H9 (cell line): ENCODE data around the gene PLA2G4E. TPM values are rescaled to one million over a fixed set of nuclear protein-coding genes. Genes with fewer than 3 reads are reported as not detected.

Experiments
- DNase-seq: peaks from one replicate; pipeline ENCODE4 v3.0.0-alpha.2; 2017
- H2AFZ ChIP-seq: one replicate; pipeline ENCODE4 v1.6.1; 2013; ENCODE audit warnings: mild to moderate bottlenecking, low read length, control low read depth, moderate library complexity
- H2AK5ac ChIP-seq: 2 replicates; pipeline ENCODE4 v1.6.1; 2013; ENCODE audit warnings: low read length, control low read depth, mixed read lengths; ENCODE audit not compliant: insufficient read length
- H2BK120ac ChIP-seq: one replicate; pipeline ENCODE4 v1.6.1; 2013; ENCODE audit warnings: low read depth, mild to moderate bottlenecking, low read length, control low read depth, inconsistent platforms; ENCODE audit not compliant: poor library complexity, severe bottlenecking
- H2BK12ac ChIP-seq: 2 replicates; pipeline ENCODE4 v1.6.1; 2013; ENCODE audit warnings: low read length, control low read depth, mixed read lengths, low read depth; ENCODE audit not compliant: insufficient read length
- H2BK15ac ChIP-seq: 2 replicates; pipeline ENCODE4 v1.6.1; 2013; ENCODE audit warnings: low read depth, low read length, control low read depth
- H2BK20ac ChIP-seq: one replicate; pipeline ENCODE4 v1.6.1; 2013; ENCODE audit warnings: low read depth, mild to moderate bottlenecking, low read length, control low read depth, inconsistent platforms; ENCODE audit not compliant: poor library complexity, severe bottlenecking
- H2BK5ac ChIP-seq: 2 replicates; pipeline ENCODE4 v1.6.1; 2013; ENCODE audit warnings: low read length, control low read depth, mixed read lengths; ENCODE audit not compliant: insufficient read length
- H3K14ac ChIP-seq: 2 replicates; pipeline ENCODE4 v1.6.1; 2013; ENCODE audit warnings: low read length, control low read depth; ENCODE audit not compliant: insufficient read depth
- H3K18ac ChIP-seq: 2 replicates; pipeline ENCODE4 v1.6.1; 2013; ENCODE audit warnings: low read depth, mild to moderate bottlenecking, mixed read lengths, low read length, control low read depth; ENCODE audit not compliant: insufficient read length
- H3K23ac ChIP-seq: 2 replicates; pipeline ENCODE4 v1.6.1; 2013; ENCODE audit warnings: low read length, control low read depth, mixed read lengths, low read depth; ENCODE audit not compliant: insufficient read length
- H3K23me2 ChIP-seq: 2 replicates; pipeline ENCODE4 v1.6.1; 2013; ENCODE audit warnings: low read depth, mild to moderate bottlenecking, mixed read lengths, low read length, control low read depth; ENCODE audit not compliant: insufficient read length, poor library complexity, severe bottlenecking
- H3K27ac ChIP-seq: 2 replicates; pipeline ENCODE4 v1.5.1; 2013; ENCODE audit warnings: low read length, control low read depth, mixed read lengths, low read depth; ENCODE audit not compliant: insufficient read length
- H3K27me3 ChIP-seq: 2 replicates; pipeline ENCODE4 v1.6.1; 2013; ENCODE audit warnings: low read length, control low read depth, inconsistent platforms; ENCODE audit not compliant: insufficient read depth
- H3K4ac ChIP-seq: 2 replicates; pipeline ENCODE4 v1.6.1; 2013; ENCODE audit warnings: low read depth, mild to moderate bottlenecking, control low read depth, inconsistent platforms, low read length, moderate library complexity
- H3K4me1 ChIP-seq: 2 replicates; pipeline ENCODE4 v1.6.1; 2013; ENCODE audit warnings: low read length, control low read depth, inconsistent platforms; ENCODE audit not compliant: insufficient read depth
- H3K4me2 ChIP-seq: 2 replicates; pipeline ENCODE4 v1.6.1; 2013; ENCODE audit warnings: low read length, control low read depth, mixed read lengths; ENCODE audit not compliant: insufficient read length, insufficient read depth
- H3K56ac ChIP-seq: 2 replicates; pipeline ENCODE4 v1.6.1; 2013; ENCODE audit warnings: low read depth, mild to moderate bottlenecking, mixed read lengths, low read length, control low read depth; ENCODE audit not compliant: insufficient read length
- H3K79me1 ChIP-seq: 2 replicates; pipeline ENCODE4 v1.6.1; 2013; ENCODE audit warnings: low read depth, mild to moderate bottlenecking, moderate library complexity, low read length, control low read depth, inconsistent platforms; ENCODE audit not compliant: insufficient read depth, poor library complexity, severe bottlenecking
- H3K79me2 ChIP-seq: 2 replicates; pipeline ENCODE4 v1.6.1; 2013; ENCODE audit warnings: low read length, control low read depth, inconsistent platforms; ENCODE audit not compliant: insufficient read depth
- H3K9ac ChIP-seq: 2 replicates; pipeline ENCODE4 v1.6.1; 2013; ENCODE audit warnings: low read length, control low read depth, mixed read lengths; ENCODE audit not compliant: insufficient read length; ENCODE audit errors: extremely low read depth
- H3K9me3 ChIP-seq: one replicate; pipeline ENCODE4 v1.6.1; 2013; ENCODE audit warnings: low read depth, low read length, inconsistent platforms; ENCODE audit not compliant: control insufficient read depth
- H3T11ph ChIP-seq: one replicate; pipeline ENCODE4 v1.6.1; 2013; ENCODE audit warnings: mild to moderate bottlenecking, low read length, control low read depth, inconsistent platforms
- H4K20me1 ChIP-seq: one replicate; pipeline ENCODE4 v1.6.1; 2013; ENCODE audit not compliant: control insufficient read depth, insufficient read length, insufficient read depth
- H4K5ac ChIP-seq: 2 replicates; pipeline ENCODE4 v1.6.1; 2013; ENCODE audit warnings: low read depth, mild to moderate bottlenecking, mixed read lengths, low read length, control low read depth; ENCODE audit not compliant: insufficient read length
- H4K8ac ChIP-seq: replicated peaks from 2 replicates; pipeline ENCODE4 v1.6.1; 2013; ENCODE audit warnings: low read length, control low read depth, mixed read lengths, low read depth; ENCODE audit not compliant: insufficient read length
- H4K91ac ChIP-seq: 2 replicates; pipeline ENCODE4 v1.6.1; 2013; ENCODE audit warnings: low read depth, mild to moderate bottlenecking, moderate library complexity, mixed read lengths, low read length, control low read depth; ENCODE audit not compliant: insufficient read length
- H3K27ac Mint-ChIP-seq, 3 experiments: 2 replicates in 2 of 3; 3 replicates in 1 of 3; pipeline ENCODE4 v1.8.0; 2020 to 2021; ENCODE audit warnings: mixed read lengths in 3 of 3, mild to moderate bottlenecking in 1 of 3, moderate library complexity in 1 of 3
- H3K27me3 Mint-ChIP-seq: 2 replicates; pipeline ENCODE4 v1.8.0; 2021; ENCODE audit warnings: low read depth, mild to moderate bottlenecking, moderate library complexity, mixed read lengths
- H3K36me3 Mint-ChIP-seq, 3 experiments: 2 replicates in 2 of 3; 3 replicates in 1 of 3; pipeline ENCODE4 v1.8.0; 2020 to 2021; ENCODE audit warnings: low read depth in 3 of 3, mixed read lengths in 3 of 3; ENCODE audit not compliant: insufficient read depth in 1 of 3
- H3K4me1 Mint-ChIP-seq, 2 experiments: 2 replicates each; pipeline ENCODE4 v1.8.0; 2020; ENCODE audit warnings: mixed read lengths in 2 of 2
- H3K4me3 Mint-ChIP-seq, 2 experiments: 2 replicates in 1 of 2; 3 replicates in 1 of 2; pipeline ENCODE4 v1.8.0; 2020 to 2021; ENCODE audit warnings: mild to moderate bottlenecking in 2 of 2, mixed read lengths in 2 of 2, moderate library complexity in 1 of 2
- H3K9me3 Mint-ChIP-seq, 2 experiments: 2 replicates in 1 of 2; 3 replicates in 1 of 2; pipeline ENCODE4 v1.8.0; 2020; ENCODE audit warnings: mild to moderate bottlenecking in 2 of 2, mixed read lengths in 2 of 2, moderate library complexity in 1 of 2
- CTCF ChIP-seq: fragments of 200-600 bp; sonication (generic); conservative IDR thresholded peaks from 3 replicates; pipeline ENCODE4 v1.8.0; 2021; ENCODE audit warnings: antibody characterized with exemption, mild to moderate bottlenecking
- WGBS: extraction: QIAGEN DNeasy Blood & Tissue Kit; methylation state at CpG from one replicate; pipeline ENCODE4 v1.1.7; 2013; ENCODE audit warnings: missing lambda C conversion rate, low lambda C conversion rate, mixed read lengths; ENCODE audit not compliant: insufficient read length; ENCODE audit errors: extremely low coverage; 5-methylcytosine and 5-hydroxymethylcytosine counted together
- total RNA-seq: library from RNA; stranded (reverse); gene quantifications from 2 replicates; pipeline ENCODE4 v1.2.1, GENCODE V29; 2021

Gene PLA2G4E
- total RNA-seq, 1 experiment from 2014 or later, result not detected

GRCh38 chr15:41937568-41937923 lies 83.3 kb downstream of the PLA2G4E start:
- Mint-ChIP-seq H3K9me3 (no peaks in the 10 kb centered on the region; a peak in 1 of 5 replicates), H3K4me1 (peaks cover 28 to 38% of the 10 kb centered on the region in 2 experiments), H3K27ac (peak overlapping the region in 1 of 3 experiments; percentile 32; a peak in 1 of 7 replicates), H3K4me3 (no peak overlapping the region), H3K27me3 (no peaks in the 10 kb centered on the region), H3K36me3 (peaks cover 2 to 27% (median 22%) of the 10 kb centered on the region in 3 experiments; a peak in 6 of 7 replicates)
- no peak overlapping the region for H3T11ph ChIP-seq
- H3K4me2 ChIP-seq, result no peak overlapping the region
- no peak overlapping the region for H3K23ac ChIP-seq
- no peak overlapping the region for H4K5ac ChIP-seq
- no peaks in the 10 kb centered on the region for H3K79me1 ChIP-seq
- TF ChIP-seq CTCF, result no peak
- H2BK15ac ChIP-seq, result no peak overlapping the region
- no peak overlapping the region for H4K91ac ChIP-seq
- no peak for DNase-seq
- no peaks in the 10 kb centered on the region for H3K79me2 ChIP-seq
- no peak overlapping the region for H2BK5ac ChIP-seq
- H3K4ac ChIP-seq, result no peak overlapping the region
- H2BK120ac ChIP-seq, result no peak overlapping the region
- no peak overlapping the region for H3K56ac ChIP-seq
- no CpG with 5 or more reads among the region's 4 CpGs for WGBS
- no peak overlapping the region for H4K8ac ChIP-seq
- H2BK12ac ChIP-seq, result no peak overlapping the region
- no peak overlapping the region for H3K18ac ChIP-seq
- no peaks in the 10 kb centered on the region for H4K20me1 ChIP-seq
- H3K9me3 ChIP-seq, result no peaks in the 10 kb centered on the region
- no peak overlapping the region for H2AFZ ChIP-seq
- H3K27me3 ChIP-seq, result no peaks in the 10 kb centered on the region
- H3K9ac ChIP-seq, result no peak overlapping the region
- no peaks in the 10 kb centered on the region for H3K23me2 ChIP-seq
- no peak overlapping the region for H2AK5ac ChIP-seq
- no peak overlapping the region for H3K14ac ChIP-seq
- H2BK20ac ChIP-seq, result no peak overlapping the region
- no peak overlapping the region for H3K27ac ChIP-seq
- H3K4me1 ChIP-seq, result peaks cover 10% of the 10 kb centered on the region; the same call in 1 of the 2 replicates
